Smooth muscle cell (in vitro differentiated cells): ENCODE measurements around the gene KRTAP4-7. TPM values are rescaled to one million over a fixed set of nuclear protein-coding genes. Genes with fewer than 3 reads are reported as not detected.
"Not testable (repeated sequence)": the region's sequence is repeated elsewhere in the genome, so short reads cannot be mapped to it uniquely, and the experiment has no call there.

Experiments used
- DNase-seq: peaks from one replicate; lab custom pipeline; 2025; ENCODE audit not compliant: unreplicated experiment; lab: John Stamatoyannopoulos, UW
- H2AFZ ChIP-seq: fragments of 200-600 bp; sonication (generic); 2 replicates; pipeline ENCODE4 v1.6.0; 2016; ENCODE audit warnings: antibody characterized with exemption, low read depth, mild to moderate bottlenecking
- H3F3A ChIP-seq: fragments of 200-600 bp; sonication (generic); 2 replicates; pipeline ENCODE4 v1.6.0; 2017; ENCODE audit warnings: antibody characterized with exemption, low read depth
- H3K27ac ChIP-seq: fragments of 200-600 bp; sonication (generic); 2 replicates; pipeline ENCODE4 v1.5.1; 2016; ENCODE audit warnings: low read depth, mild to moderate bottlenecking
- H3K27me3 ChIP-seq: fragments of 200-600 bp; sonication (generic); 2 replicates; pipeline ENCODE4 v1.6.1; 2016; ENCODE audit warnings: low read depth, mild to moderate bottlenecking
- H3K36me3 ChIP-seq: fragments of 200-600 bp; sonication (generic); 2 replicates; pipeline ENCODE4 v1.5.1; 2016; ENCODE audit warnings: low read depth
- H3K4me1 ChIP-seq: fragments of 200-600 bp; sonication (generic); 2 replicates; pipeline ENCODE4 v1.5.1; 2016; ENCODE audit warnings: low read depth
- H3K4me2 ChIP-seq: fragments of 200-600 bp; sonication (generic); 2 replicates; pipeline ENCODE4 v1.6.0; 2016; ENCODE audit warnings: mild to moderate bottlenecking
- H3K4me3 ChIP-seq: fragments of 200-600 bp; sonication (generic); 2 replicates; pipeline ENCODE4 v1.5.1; 2016; ENCODE audit warnings: mild to moderate bottlenecking
- H3K79me2 ChIP-seq: fragments of 200-600 bp; sonication (generic); 2 replicates; pipeline ENCODE4 v1.6.0; 2016; ENCODE audit warnings: low read depth, mild to moderate bottlenecking
- H3K9ac ChIP-seq: fragments of 200-600 bp; sonication (generic); 2 replicates; pipeline ENCODE4 v1.6.0; 2016; ENCODE audit warnings: low read depth
- H3K9me3 ChIP-seq: fragments of 200-600 bp; sonication (generic); replicated peaks from 2 replicates; pipeline ENCODE4 v1.5.1; 2016; ENCODE audit warnings: low read depth
- H4K20me1 ChIP-seq: fragments of 200-600 bp; sonication (generic); 2 replicates; pipeline ENCODE4 v1.6.0; 2016; ENCODE audit warnings: low read depth
- WGBS: methylation state at CpG from one replicate; pipeline ENCODE4 v1.1.7; 2016; ENCODE audit warnings: low lambda C conversion rate; 5-methylcytosine and 5-hydroxymethylcytosine counted together
- polyA plus RNA-seq: library from polyadenylated mRNA; unstranded; fragments of >200 nt; fragmentation: Nextera tagmentation; extraction: Ambion mirVana; gene quantifications from 2 replicates; pipeline ENCODE4 v1.2.1, GENCODE V29; 2016
- total RNA-seq: library from RNA; depleted of rRNA; stranded (reverse); fragments of >200 nt; gene quantifications from 2 replicates; pipeline ENCODE4 v1.2.3, GENCODE V29; 2014
- TF ChIP-seq, protein P1 (sequence below): fragments of 200-600 bp; sonication (generic); IDR thresholded peaks from 2 replicates; pipeline ENCODE4 v1.5.1; 2017; ENCODE audit warnings: borderline replicate concordance, mild to moderate bottlenecking, antibody characterized with exemption; ENCODE audit not compliant: insufficient read depth, poor library complexity, severe bottlenecking

The KRTAP4-7 gene
- total and polyA plus RNA-seq, 2 experiments from 2014 or later: not detected

DNA sequence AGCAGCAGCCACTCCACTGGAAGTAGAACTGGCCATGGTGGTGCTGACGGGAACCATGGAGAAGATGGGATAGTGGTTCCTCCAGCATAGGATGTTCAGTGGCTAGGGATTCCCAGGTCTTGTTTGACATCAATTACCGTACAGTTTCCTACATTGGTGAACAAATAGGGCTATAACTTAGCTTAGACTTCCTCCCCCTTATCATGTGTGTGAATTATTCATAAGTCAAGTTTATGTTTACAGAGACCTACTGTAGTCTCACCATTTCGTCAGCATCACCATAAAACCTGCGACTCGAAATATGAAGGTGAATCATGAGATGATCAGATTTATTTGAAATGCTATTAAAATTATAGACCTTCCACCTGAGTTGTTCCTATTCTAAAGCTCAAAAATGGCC is 25.2 kb upstream of the KRTAP4-7 start:
- Histone ChIP-seq H3K36me3 (no peaks in the 10 kb centered on the region), H3K9me3 (no peaks in the 10 kb centered on the region), H3K9ac (no peak overlapping the region), H3K79me2 (no peaks in the 10 kb centered on the region), H3F3A (peaks cover 3% of the 10 kb centered on the region), H3K4me2 (peak overlapping the region; percentile 60), H2AFZ (no peak overlapping the region), H4K20me1 (no peaks in the 10 kb centered on the region), H3K27me3 (no peaks in the 10 kb centered on the region), H3K4me1 (peaks cover 6% of the 10 kb centered on the region), H3K4me3 (no peak overlapping the region), H3K27ac (peak overlapping the region; percentile 63)
- WGBS: 96% methylated on average over 5 of the region's 5 CpGs
- DNase-seq: no peak
- TF ChIP-seq, protein P1, sequence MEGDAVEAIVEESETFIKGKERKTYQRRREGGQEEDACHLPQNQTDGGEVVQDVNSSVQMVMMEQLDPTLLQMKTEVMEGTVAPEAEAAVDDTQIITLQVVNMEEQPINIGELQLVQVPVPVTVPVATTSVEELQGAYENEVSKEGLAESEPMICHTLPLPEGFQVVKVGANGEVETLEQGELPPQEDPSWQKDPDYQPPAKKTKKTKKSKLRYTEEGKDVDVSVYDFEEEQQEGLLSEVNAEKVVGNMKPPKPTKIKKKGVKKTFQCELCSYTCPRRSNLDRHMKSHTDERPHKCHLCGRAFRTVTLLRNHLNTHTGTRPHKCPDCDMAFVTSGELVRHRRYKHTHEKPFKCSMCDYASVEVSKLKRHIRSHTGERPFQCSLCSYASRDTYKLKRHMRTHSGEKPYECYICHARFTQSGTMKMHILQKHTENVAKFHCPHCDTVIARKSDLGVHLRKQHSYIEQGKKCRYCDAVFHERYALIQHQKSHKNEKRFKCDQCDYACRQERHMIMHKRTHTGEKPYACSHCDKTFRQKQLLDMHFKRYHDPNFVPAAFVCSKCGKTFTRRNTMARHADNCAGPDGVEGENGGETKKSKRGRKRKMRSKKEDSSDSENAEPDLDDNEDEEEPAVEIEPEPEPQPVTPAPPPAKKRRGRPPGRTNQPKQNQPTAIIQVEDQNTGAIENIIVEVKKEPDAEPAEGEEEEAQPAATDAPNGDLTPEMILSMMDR: no peak

DNA sequence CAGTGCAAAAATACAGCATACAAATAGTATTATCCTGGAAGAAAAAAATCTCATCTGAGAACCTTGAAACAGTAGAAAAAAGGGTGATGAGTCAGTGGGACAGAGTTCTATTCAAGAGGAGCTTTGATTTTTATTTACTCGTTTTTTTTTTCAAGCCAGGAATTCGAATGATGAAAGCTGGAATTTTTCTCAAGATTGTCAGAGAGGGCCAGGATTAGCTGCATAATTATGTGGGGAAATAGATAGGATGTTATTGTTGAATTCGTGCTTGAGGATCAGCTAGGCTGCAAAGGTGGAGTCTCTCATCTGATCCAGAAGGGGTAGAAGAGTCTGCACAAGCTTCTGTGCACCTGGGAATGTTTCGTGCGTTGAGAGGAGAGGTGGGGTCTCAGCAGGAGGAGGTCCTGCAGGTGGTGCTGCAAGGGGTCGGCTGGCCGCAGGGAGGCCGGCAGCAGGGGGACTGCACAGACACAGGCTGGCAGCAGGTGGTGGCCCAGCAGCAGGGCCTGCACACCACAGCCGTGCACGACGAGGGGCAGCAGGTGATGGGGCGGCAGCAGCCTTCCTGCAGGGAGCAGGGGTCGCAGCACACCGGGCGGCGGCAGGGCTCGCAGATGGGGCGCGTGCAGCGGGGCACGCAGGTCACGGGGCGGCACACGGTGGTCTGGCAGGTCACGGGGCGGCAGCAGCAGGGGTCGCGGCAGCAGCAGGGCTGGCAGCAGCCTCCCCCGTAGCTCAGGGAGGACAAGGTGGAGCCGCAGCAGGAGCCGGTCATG is 24.5 kb upstream of the KRTAP4-7 start:
- H3K9me3 ChIP-seq, H3K79me2 ChIP-seq, DNase-seq, H3K36me3 ChIP-seq, H3K4me1 ChIP-seq, H3F3A ChIP-seq, H4K20me1 ChIP-seq, H3K4me3 ChIP-seq, H3K9ac ChIP-seq, H3K27me3 ChIP-seq, H2AFZ ChIP-seq: not testable (repeated sequence)
- Histone ChIP-seq H3K4me2 (peak overlapping the region; percentile 60), H3K27ac (peak overlapping the region; percentile 89)
- WGBS: 53% methylated on average over 11 of the region's 31 CpGs

DNA sequence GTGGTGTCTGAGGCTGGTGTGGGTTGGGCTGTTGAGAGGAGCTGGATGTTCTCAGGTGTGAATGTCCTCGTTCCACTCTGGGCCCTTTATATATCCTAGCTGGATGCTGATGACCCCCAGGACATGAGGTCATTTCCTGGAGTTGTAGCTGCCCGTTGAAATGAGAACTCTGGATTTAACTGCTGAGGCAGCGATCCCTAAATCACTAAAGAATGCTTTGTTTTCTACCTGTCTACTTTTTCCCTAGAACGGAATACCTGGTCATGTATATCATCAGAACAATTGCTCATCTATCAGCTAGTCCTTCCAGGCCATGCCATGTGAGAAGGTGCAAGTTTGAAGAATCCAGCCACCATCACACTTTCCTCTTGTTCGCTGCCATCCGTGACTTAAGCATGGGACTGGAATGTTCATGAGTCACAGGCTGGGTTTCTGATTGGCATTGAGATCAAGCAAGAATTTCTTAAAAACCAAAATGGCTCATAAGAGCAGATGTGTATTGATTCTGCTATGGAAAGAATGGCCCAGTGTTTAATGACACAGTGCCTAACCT is 23.8 kb upstream of the KRTAP4-7 start, which contains the start of gene KRTAP2-3:
Gene KRTAP2-3 (minus strand): TSS at position 63 of the 553 bp plus-strand sequence. CDS start 64 bp downstream, outside the sequence.
- H3K9ac ChIP-seq: peak within 1 kb of the TSS; percentile 61
- no peaks in the 10 kb centered on the region for H3K9me3 ChIP-seq
- peaks cover 6% of the 10 kb centered on the region for H3K4me1 ChIP-seq
- peaks cover 3% of the 10 kb centered on the region for H3F3A ChIP-seq
- no peak within 1 kb of the TSS for H2AFZ ChIP-seq
- WGBS: 30% methylated on average over 6 of the region's 6 CpGs
- H3K27me3 ChIP-seq: no peaks in the 10 kb centered on the region
- no peaks in the 10 kb centered on the region for H3K79me2 ChIP-seq
- H3K4me2 ChIP-seq: peak within 1 kb of the TSS; percentile 60
- no peaks in the 10 kb centered on the region for H3K36me3 ChIP-seq
- TF ChIP-seq, protein P1: no peak
- H3K4me3 ChIP-seq: no peak within 1 kb of the TSS
- H4K20me1 ChIP-seq: no peaks in the 10 kb centered on the region
- peak within 1 kb of the TSS; percentile 89 for H3K27ac ChIP-seq
- DNase-seq: no peak

DNA sequence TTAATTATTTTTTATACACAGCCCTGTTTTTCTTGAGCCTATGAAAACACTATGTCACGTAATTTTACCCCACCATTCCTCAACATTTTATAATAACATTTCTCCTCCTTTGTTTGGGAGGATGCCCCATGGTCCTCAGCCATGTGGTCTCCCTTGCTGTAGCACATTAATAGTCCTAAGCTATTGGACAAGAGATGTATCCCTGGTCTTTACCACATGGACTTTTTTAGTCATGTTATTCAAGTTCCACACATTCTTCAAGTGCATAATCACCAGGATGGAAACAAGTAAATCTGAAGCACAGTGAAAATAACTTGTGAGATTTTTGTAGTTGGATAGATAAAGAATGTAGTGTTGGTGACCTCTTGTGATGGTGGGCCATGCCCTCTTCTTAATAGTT is 22.0 kb upstream of the KRTAP4-7 start:
- Histone ChIP-seq H4K20me1 (no peaks in the 10 kb centered on the region), H3K4me3 (no peak overlapping the region), H3K36me3 (no peaks in the 10 kb centered on the region), H3K79me2 (no peaks in the 10 kb centered on the region), H3K9me3 (no peaks in the 10 kb centered on the region), H3K4me1 (peaks cover 6% of the 10 kb centered on the region), H3K4me2 (no peak overlapping the region), H3K27ac (peak overlapping the region; percentile 89), H2AFZ (no peak overlapping the region), H3F3A (peaks cover 3% of the 10 kb centered on the region), H3K27me3 (no peaks in the 10 kb centered on the region), H3K9ac (peak overlapping the region; percentile 61)
- 72% methylated on average over 1 of the region's 1 CpG for WGBS
- no peak for DNase-seq
- TF ChIP-seq, protein P1: no peak
